GM23338 (cell line): Measurements from ENCODE around the gene SPRYD4.

Experiments
- CTCF ChIP-seq, 2 experiments: fragments of 200-600 bp in 1 of 2; sonication (generic) in 1 of 2; conservative IDR thresholded peaks; 2 replicates each; pipeline versions ENCODE4 v1.5.1 to v1.6.1; 2016 to 2017; ENCODE audit warnings: antibody characterized with exemption in 2 of 2, low read depth in 2 of 2, mild to moderate bottlenecking in 2 of 2, moderate library complexity in 1 of 2
- EZH2 ChIP-seq: fragments of 200-600 bp; sonication (generic); IDR thresholded peaks from one replicate; pipeline ENCODE4 v1.8.0; 2017; ENCODE audit warnings: antibody characterized with exemption, mild to moderate bottlenecking, low read depth; ENCODE audit not compliant: unreplicated experiment
- EZH2phosphoT487 ChIP-seq: fragments of 200-600 bp; sonication (generic); IDR thresholded peaks from one replicate; pipeline ENCODE4 v1.8.1; 2018; ENCODE audit warnings: antibody characterized with exemption; ENCODE audit not compliant: unreplicated experiment
- JUNB ChIP-seq: IDR thresholded peaks from one replicate; pipeline ENCODE4 v1.6.1; 2016; ENCODE audit warnings: antibody characterized with exemption; ENCODE audit not compliant: unreplicated experiment
- POLR2AphosphoS5 ChIP-seq: IDR thresholded peaks from 2 replicates; pipeline ENCODE4 v1.6.1; 2016; ENCODE audit warnings: antibody characterized with exemption, low read depth
- REST ChIP-seq: IDR thresholded peaks from one replicate; pipeline ENCODE4 v1.6.1; 2018; ENCODE audit warnings: antibody characterized with exemption; ENCODE audit not compliant: unreplicated experiment
- STAT1 ChIP-seq: IDR thresholded peaks from one replicate; pipeline ENCODE4 v1.6.1; 2016; ENCODE audit warnings: antibody characterized with exemption; ENCODE audit not compliant: unreplicated experiment
- ZNF114 ChIP-seq: fragments of 250-450 bp; sonication (Bioruptor Pico); IDR thresholded peaks from 2 replicates; pipeline ENCODE4 v1.5.0; 2020; ENCODE audit warnings: mild to moderate bottlenecking, moderate library complexity
- ZNF462 ChIP-seq: fragments of 250-450 bp; sonication (Bioruptor Pico); IDR thresholded peaks from 2 replicates; pipeline ENCODE4 v1.5.0; 2020; ENCODE audit warnings: mild to moderate bottlenecking, moderate library complexity

GRCh38 chr12:56477521-56478225 is 9.3 kb downstream of the SPRYD4 start:
- no peak for TF ChIP-seq CTCF (conservative IDR thresholded peaks at IDR 0.05; ENCODE audit: low read depth in 2 of 2)
- no peak for TF ChIP-seq EZH2
- TF ChIP-seq ZNF114: no peak
- TF ChIP-seq EZH2phosphoT487: no peak
- no peak for TF ChIP-seq POLR2AphosphoS5
- TF ChIP-seq REST: no peak
- TF ChIP-seq JUNB: no peak
- no peak for TF ChIP-seq ZNF462 (CRISPR knock-in tag)
- TF ChIP-seq STAT1: no peak
